ENCODE measurements around the gene GOLGA8B. TPM values are rescaled to one million over a fixed set of nuclear protein-coding genes. Genes with fewer than 3 reads are reported as not detected.
"Not testable (repeated sequence)": the region's sequence is repeated elsewhere in the genome, so short reads cannot be mapped to it uniquely, and the experiment has no call there.

GOLGA8B gene
- total RNA-seq, 4 donors from 2014 or later: 83.2 to 336 (median 98.0) TPM

- Histone ChIP-seq H3K9me3 (no peaks in the 10 kb centered on the region), H3K27me3 (no peaks in the 10 kb centered on the region), H3K4me3 (no peak overlapping the region), H3K36me3 (no peaks in the 10 kb centered on the region), H3K27ac (no peak overlapping the region), H3K4me1 (no peaks in the 10 kb centered on the region)
- WGBS: 77% methylated on average over 3 of the region's 3 CpGs
- TF ChIP-seq POLR2AphosphoS5 (IDR thresholded peaks at IDR 0.05) (no peak), EP300 (IDR thresholded peaks at IDR 0.05) (no peak), CTCF (IDR thresholded peaks at IDR 0.05) (no peak), POLR2A (IDR thresholded peaks at IDR 0.05) (no peak)
- no peak for DNase-seq (ENCODE audit: low spot score in 2 of 2)
These were observed 10.9 kb upstream of the GOLGA8B start for GRCh38 chr15:34594361-34594760.

GRCh38 chr15:34591306-34591705 lies 7.9 kb upstream of the GOLGA8B start:
- TF ChIP-seq POLR2AphosphoS5 (IDR thresholded peaks at IDR 0.05) (no peak), CTCF (IDR thresholded peaks at IDR 0.05) (no peak), POLR2A (IDR thresholded peaks at IDR 0.05) (no peak), EP300 (IDR thresholded peaks at IDR 0.05) (no peak)

GRCh38 chr15:34588046-34588674 lies 4.7 kb upstream of the GOLGA8B start:
- Histone ChIP-seq H3K9me3 (no peaks in the 10 kb centered on the region), H3K27ac (no peak overlapping the region), H3K4me3 (peak overlapping the region; percentile 21), H3K36me3 (no peaks in the 10 kb centered on the region), H3K4me1 (peaks cover 7% of the 10 kb centered on the region), H3K27me3 (no peaks in the 10 kb centered on the region)
- 11% methylated on average over 10 of the region's 10 CpGs for WGBS
- DNase-seq (ENCODE audit: low spot score in 2 of 2): no peak
- TF ChIP-seq POLR2AphosphoS5 (IDR thresholded peaks at IDR 0.05) (no peak), CTCF (IDR thresholded peaks at IDR 0.05) (peak; percentile 73 to 77)

More at GRCh38 chr15:34591306-34591705, 7.9 kb upstream of the GOLGA8B start:
- DNase-seq (ENCODE audit: low spot score in 2 of 2): no peak
- Histone ChIP-seq H3K36me3 (no peaks in the 10 kb centered on the region), H3K4me3 (no peak overlapping the region), H3K4me1 (no peaks in the 10 kb centered on the region), H3K9me3 (no peaks in the 10 kb centered on the region), H3K27me3 (no peaks in the 10 kb centered on the region), H3K27ac (no peak overlapping the region)
- WGBS: 47% methylated on average over 5 of the region's 5 CpGs

- H3K27ac ChIP-seq; H3K4me3 ChIP-seq; H3K9me3 ChIP-seq; H3K36me3 ChIP-seq; H3K27me3 ChIP-seq; DNase-seq (ENCODE audit: low spot score in 2 of 2): not testable (repeated sequence)
- peaks cover 19% of the 10 kb centered on the region for H3K4me1 ChIP-seq
- 71% methylated on average over 4 of the region's 4 CpGs for WGBS
These were observed 2.5 kb upstream of the GOLGA8B start for GRCh38 chr15:34585966-34586365.

GRCh38 chr15:34584996-34585395 lies 1.5 kb upstream of the GOLGA8B start:
- no peak for DNase-seq (ENCODE audit: low spot score in 2 of 2)
- Histone ChIP-seq H3K36me3 (no peaks in the 10 kb centered on the region), H3K4me1 (peaks cover 19% of the 10 kb centered on the region), H3K27me3 (no peaks in the 10 kb centered on the region), H3K9me3 (no peaks in the 10 kb centered on the region), H3K4me3 (no peak overlapping the region), H3K27ac (no peak overlapping the region)
- WGBS: 52% methylated on average over 7 of the region's 7 CpGs
- TF ChIP-seq CTCF (IDR thresholded peaks at IDR 0.05) (no peak), POLR2AphosphoS5 (IDR thresholded peaks at IDR 0.05) (no peak), EP300 (IDR thresholded peaks at IDR 0.05) (no peak), POLR2A (IDR thresholded peaks at IDR 0.05) (no peak)

- Histone ChIP-seq H3K4me1 (peaks cover 19% of the 10 kb centered on the region), H3K4me3 (peak overlapping the region; percentile 91), H3K27ac (no peak overlapping the region), H3K9me3 (no peaks in the 10 kb centered on the region), H3K27me3 (no peaks in the 10 kb centered on the region), H3K36me3 (no peaks in the 10 kb centered on the region)
- WGBS: 0% methylated on average over 2 of the region's 13 CpGs
- DNase-seq (ENCODE audit: low spot score in 2 of 2): no peak
- TF ChIP-seq POLR2A (IDR thresholded peaks at IDR 0.05): no peak
- TF ChIP-seq EP300 (IDR thresholded peaks at IDR 0.05): no peak
- no peak for TF ChIP-seq POLR2AphosphoS5 (IDR thresholded peaks at IDR 0.05)
- TF ChIP-seq CTCF (IDR thresholded peaks at IDR 0.05): no peak
These were observed 848 bp upstream of the GOLGA8B start for GRCh38 chr15:34584330-34584668.

Data from suprapubic skin (tissue), 4 donors.